SU-DHL-6 (cell line): ENCODE measurements around the gene MFN2.

Experiments
- EZH2phosphoT487 ChIP-seq: fragments of 200-600 bp; sonication (generic), shearing (Covaris generic); conservative IDR thresholded peaks from 2 replicates; pipeline ENCODE4 v1.6.1; 2018; ENCODE audit warnings: mild to moderate bottlenecking, antibody characterized with exemption, low read length, moderate library complexity, mixed read lengths
- TF ChIP-seq, protein P1 (sequence below): fragments of 200-600 bp; sonication (generic); IDR thresholded peaks from one replicate; pipeline ENCODE4 v1.5.1; 2017; ENCODE audit warnings: antibody characterized with exemption, mild to moderate bottlenecking, low read length, moderate library complexity; ENCODE audit not compliant: insufficient read depth, poor library complexity, severe bottlenecking

GRCh38 chr1:12016182-12016581, 35.9 kb downstream of the MFN2 start:
- TF ChIP-seq, protein P1, sequence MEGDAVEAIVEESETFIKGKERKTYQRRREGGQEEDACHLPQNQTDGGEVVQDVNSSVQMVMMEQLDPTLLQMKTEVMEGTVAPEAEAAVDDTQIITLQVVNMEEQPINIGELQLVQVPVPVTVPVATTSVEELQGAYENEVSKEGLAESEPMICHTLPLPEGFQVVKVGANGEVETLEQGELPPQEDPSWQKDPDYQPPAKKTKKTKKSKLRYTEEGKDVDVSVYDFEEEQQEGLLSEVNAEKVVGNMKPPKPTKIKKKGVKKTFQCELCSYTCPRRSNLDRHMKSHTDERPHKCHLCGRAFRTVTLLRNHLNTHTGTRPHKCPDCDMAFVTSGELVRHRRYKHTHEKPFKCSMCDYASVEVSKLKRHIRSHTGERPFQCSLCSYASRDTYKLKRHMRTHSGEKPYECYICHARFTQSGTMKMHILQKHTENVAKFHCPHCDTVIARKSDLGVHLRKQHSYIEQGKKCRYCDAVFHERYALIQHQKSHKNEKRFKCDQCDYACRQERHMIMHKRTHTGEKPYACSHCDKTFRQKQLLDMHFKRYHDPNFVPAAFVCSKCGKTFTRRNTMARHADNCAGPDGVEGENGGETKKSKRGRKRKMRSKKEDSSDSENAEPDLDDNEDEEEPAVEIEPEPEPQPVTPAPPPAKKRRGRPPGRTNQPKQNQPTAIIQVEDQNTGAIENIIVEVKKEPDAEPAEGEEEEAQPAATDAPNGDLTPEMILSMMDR, result no peak
- no peak for TF ChIP-seq EZH2phosphoT487
